ENCODE data around the gene NUP43. TPM values are rescaled to one million over a fixed set of nuclear protein-coding genes. Genes with fewer than 3 reads are reported as not detected.

The NUP43 gene
- total RNA-seq, 1 experiment from 2014 or later: 79.1 TPM

DNA sequence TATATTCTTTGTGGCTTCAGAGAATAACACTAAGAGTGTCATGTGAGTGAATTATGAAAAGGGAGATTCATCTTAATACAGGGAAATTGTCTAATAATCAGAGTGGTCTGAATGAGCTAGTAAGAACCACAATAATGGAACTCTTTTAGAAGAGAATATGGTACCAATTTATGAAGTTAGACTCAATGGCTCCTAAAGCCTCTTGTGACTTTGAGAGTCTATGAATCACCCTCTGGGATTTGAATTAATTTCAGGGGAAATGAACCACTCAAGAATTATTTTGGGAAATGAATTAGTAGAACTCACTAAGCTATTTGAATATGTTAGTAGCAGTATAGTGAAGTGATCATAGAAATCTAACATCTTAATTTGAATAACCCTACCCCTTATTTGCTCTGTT lies 17.5 kb upstream of the NUP43 start (continued):
- TF ChIP-seq, protein P1, sequence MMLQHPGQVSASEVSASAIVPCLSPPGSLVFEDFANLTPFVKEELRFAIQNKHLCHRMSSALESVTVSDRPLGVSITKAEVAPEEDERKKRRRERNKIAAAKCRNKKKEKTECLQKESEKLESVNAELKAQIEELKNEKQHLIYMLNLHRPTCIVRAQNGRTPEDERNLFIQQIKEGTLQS (CRISPR knock-in tag; conservative IDR thresholded peaks at IDR 0.05): no peak
- TF ChIP-seq JUN (CRISPR knock-in tag; IDR thresholded peaks at IDR 0.05): no peak
- no peak for TF ChIP-seq ETV6 (CRISPR knock-in tag; IDR thresholded peaks at IDR 0.05)
- TF ChIP-seq GRHL2 (CRISPR knock-in tag; IDR thresholded peaks at IDR 0.05; ENCODE audit: insufficient replicate concordance, severe bottlenecking): no peak
- TF ChIP-seq, protein P2, sequence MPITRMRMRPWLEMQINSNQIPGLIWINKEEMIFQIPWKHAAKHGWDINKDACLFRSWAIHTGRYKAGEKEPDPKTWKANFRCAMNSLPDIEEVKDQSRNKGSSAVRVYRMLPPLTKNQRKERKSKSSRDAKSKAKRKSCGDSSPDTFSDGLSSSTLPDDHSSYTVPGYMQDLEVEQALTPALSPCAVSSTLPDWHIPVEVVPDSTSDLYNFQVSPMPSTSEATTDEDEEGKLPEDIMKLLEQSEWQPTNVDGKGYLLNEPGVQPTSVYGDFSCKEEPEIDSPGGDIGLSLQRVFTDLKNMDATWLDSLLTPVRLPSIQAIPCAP (CRISPR knock-in tag; IDR thresholded peaks at IDR 0.05): no peak

DNA sequence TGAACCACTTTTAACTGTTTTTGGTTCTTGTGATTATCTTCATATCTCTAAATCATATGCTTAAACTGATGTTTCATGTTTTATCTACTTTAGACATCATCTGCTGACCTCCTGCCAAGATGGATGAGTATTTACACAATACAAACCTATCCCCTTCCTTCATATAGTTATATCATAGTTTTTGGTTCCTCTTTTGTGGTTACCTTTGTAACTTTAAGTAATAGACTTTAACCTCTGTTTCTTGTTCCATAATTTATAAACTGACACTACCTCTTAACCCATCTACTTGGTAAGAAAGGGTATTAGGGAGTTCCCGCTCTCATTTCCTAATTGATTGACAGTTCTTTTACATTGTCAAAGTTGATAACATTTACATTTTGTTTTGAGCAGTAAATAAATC lies 15.1 kb upstream of the NUP43 start:
- CTCF ChIA-PET: no interaction called here
- DNase-seq (ENCODE audit: low spot score) (no peak), ATAC-seq (no peak)
- Mint-ChIP-seq H3K9me3 (peaks cover 13% of the 10 kb centered on the region), H3K27ac (no peak overlapping the region), H3K36me3 (peaks cover 18% of the 10 kb centered on the region), H3K27me3 (ENCODE audit: low read depth) (no peaks in the 10 kb centered on the region), H3K4me3 (no peak overlapping the region), H3K4me1 (no peaks in the 10 kb centered on the region)
- POLR2A ChIA-PET: no interaction called here
- TF ChIP-seq IRF2 (CRISPR knock-in tag; IDR thresholded peaks at IDR 0.05; ENCODE audit: borderline replicate concordance, low read depth): no peak
- no peak for TF ChIP-seq ZNF121 (CRISPR knock-in tag; IDR thresholded peaks at IDR 0.05)
- no peak for TF ChIP-seq SOX15 (CRISPR knock-in tag; IDR thresholded peaks at IDR 0.05)
- TF ChIP-seq, protein P2 (CRISPR knock-in tag; IDR thresholded peaks at IDR 0.05): no peak
- TF ChIP-seq SP1 (CRISPR knock-in tag; conservative IDR thresholded peaks at IDR 0.05): no peak
- TF ChIP-seq GRHL2 (CRISPR knock-in tag; IDR thresholded peaks at IDR 0.05; ENCODE audit: insufficient replicate concordance, severe bottlenecking): no peak
- TF ChIP-seq, protein P3, sequence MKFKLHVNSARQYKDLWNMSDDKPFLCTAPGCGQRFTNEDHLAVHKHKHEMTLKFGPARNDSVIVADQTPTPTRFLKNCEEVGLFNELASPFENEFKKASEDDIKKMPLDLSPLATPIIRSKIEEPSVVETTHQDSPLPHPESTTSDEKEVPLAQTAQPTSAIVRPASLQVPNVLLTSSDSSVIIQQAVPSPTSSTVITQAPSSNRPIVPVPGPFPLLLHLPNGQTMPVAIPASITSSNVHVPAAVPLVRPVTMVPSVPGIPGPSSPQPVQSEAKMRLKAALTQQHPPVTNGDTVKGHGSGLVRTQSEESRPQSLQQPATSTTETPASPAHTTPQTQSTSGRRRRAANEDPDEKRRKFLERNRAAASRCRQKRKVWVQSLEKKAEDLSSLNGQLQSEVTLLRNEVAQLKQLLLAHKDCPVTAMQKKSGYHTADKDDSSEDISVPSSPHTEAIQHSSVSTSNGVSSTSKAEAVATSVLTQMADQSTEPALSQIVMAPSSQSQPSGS (CRISPR knock-in tag; IDR thresholded peaks at IDR 0.05; ENCODE audit: borderline replicate concordance, low read depth): no peak
- TF ChIP-seq NFATC4 (CRISPR knock-in tag; IDR thresholded peaks at IDR 0.05): no peak
- TF ChIP-seq ZNF671 (CRISPR knock-in tag; IDR thresholded peaks at IDR 0.05): no peak
- TF ChIP-seq FOXJ3 (CRISPR knock-in tag; IDR thresholded peaks at IDR 0.05; ENCODE audit: borderline replicate concordance): no peak
- TF ChIP-seq, protein P4, sequence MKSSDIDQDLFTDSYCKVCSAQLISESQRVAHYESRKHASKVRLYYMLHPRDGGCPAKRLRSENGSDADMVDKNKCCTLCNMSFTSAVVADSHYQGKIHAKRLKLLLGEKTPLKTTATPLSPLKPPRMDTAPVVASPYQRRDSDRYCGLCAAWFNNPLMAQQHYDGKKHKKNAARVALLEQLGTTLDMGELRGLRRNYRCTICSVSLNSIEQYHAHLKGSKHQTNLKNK (CRISPR knock-in tag; IDR thresholded peaks at IDR 0.05): no peak
- TF ChIP-seq, protein P5, sequence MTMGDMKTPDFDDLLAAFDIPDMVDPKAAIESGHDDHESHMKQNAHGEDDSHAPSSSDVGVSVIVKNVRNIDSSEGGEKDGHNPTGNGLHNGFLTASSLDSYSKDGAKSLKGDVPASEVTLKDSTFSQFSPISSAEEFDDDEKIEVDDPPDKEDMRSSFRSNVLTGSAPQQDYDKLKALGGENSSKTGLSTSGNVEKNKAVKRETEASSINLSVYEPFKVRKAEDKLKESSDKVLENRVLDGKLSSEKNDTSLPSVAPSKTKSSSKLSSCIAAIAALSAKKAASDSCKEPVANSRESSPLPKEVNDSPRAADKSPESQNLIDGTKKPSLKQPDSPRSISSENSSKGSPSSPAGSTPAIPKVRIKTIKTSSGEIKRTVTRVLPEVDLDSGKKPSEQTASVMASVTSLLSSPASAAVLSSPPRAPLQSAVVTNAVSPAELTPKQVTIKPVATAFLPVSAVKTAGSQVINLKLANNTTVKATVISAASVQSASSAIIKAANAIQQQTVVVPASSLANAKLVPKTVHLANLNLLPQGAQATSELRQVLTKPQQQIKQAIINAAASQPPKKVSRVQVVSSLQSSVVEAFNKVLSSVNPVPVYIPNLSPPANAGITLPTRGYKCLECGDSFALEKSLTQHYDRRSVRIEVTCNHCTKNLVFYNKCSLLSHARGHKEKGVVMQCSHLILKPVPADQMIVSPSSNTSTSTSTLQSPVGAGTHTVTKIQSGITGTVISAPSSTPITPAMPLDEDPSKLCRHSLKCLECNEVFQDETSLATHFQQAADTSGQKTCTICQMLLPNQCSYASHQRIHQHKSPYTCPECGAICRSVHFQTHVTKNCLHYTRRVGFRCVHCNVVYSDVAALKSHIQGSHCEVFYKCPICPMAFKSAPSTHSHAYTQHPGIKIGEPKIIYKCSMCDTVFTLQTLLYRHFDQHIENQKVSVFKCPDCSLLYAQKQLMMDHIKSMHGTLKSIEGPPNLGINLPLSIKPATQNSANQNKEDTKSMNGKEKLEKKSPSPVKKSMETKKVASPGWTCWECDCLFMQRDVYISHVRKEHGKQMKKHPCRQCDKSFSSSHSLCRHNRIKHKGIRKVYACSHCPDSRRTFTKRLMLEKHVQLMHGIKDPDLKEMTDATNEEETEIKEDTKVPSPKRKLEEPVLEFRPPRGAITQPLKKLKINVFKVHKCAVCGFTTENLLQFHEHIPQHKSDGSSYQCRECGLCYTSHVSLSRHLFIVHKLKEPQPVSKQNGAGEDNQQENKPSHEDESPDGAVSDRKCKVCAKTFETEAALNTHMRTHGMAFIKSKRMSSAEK (CRISPR knock-in tag; IDR thresholded peaks at IDR 0.05; ENCODE audit: borderline replicate concordance): no peak
- TF ChIP-seq, protein P6, sequence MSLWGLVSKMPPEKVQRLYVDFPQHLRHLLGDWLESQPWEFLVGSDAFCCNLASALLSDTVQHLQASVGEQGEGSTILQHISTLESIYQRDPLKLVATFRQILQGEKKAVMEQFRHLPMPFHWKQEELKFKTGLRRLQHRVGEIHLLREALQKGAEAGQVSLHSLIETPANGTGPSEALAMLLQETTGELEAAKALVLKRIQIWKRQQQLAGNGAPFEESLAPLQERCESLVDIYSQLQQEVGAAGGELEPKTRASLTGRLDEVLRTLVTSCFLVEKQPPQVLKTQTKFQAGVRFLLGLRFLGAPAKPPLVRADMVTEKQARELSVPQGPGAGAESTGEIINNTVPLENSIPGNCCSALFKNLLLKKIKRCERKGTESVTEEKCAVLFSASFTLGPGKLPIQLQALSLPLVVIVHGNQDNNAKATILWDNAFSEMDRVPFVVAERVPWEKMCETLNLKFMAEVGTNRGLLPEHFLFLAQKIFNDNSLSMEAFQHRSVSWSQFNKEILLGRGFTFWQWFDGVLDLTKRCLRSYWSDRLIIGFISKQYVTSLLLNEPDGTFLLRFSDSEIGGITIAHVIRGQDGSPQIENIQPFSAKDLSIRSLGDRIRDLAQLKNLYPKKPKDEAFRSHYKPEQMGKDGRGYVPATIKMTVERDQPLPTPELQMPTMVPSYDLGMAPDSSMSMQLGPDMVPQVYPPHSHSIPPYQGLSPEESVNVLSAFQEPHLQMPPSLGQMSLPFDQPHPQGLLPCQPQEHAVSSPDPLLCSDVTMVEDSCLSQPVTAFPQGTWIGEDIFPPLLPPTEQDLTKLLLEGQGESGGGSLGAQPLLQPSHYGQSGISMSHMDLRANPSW (CRISPR knock-in tag; conservative IDR thresholded peaks at IDR 0.05; ENCODE audit: low read depth): no peak
- TF ChIP-seq, protein P7, sequence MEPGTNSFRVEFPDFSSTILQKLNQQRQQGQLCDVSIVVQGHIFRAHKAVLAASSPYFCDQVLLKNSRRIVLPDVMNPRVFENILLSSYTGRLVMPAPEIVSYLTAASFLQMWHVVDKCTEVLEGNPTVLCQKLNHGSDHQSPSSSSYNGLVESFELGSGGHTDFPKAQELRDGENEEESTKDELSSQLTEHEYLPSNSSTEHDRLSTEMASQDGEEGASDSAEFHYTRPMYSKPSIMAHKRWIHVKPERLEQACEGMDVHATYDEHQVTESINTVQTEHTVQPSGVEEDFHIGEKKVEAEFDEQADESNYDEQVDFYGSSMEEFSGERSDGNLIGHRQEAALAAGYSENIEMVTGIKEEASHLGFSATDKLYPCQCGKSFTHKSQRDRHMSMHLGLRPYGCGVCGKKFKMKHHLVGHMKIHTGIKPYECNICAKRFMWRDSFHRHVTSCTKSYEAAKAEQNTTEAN (CRISPR knock-in tag; IDR thresholded peaks at IDR 0.05): no peak
